Lower lobe of right lung (tissue), 2 donors: ENCODE results near the gene MRPL20. TPM values are rescaled to one million over a fixed set of nuclear protein-coding genes. Genes with fewer than 3 reads are reported as not detected.
A peak's percentile ranks its signal among the peaks of the same experiment; 100 is the strongest.

ENCODE experiments used
- ATAC-seq, 2 donors: fragments of 200-7000 bp; cut with Tn5 transposase; one replicate each; pipeline ENCODE4 v1.9.1; 2020 to 2022; ENCODE audit warnings: mild to moderate bottlenecking in 2 of 2, moderate library complexity in 2 of 2
- DNase-seq: peaks from one replicate; pipeline ENCODE4 v3.0.0-alpha.2; 2020
- H3K27ac ChIP-seq: fragments of 200-600 bp; one replicate; pipeline ENCODE4 v1.8.0; 2022
- H3K27me3 ChIP-seq: fragments of 200-600 bp; one replicate; pipeline ENCODE4 v1.8.0; 2022; ENCODE audit warnings: low read depth
- H3K36me3 ChIP-seq: fragments of 200-600 bp; one replicate; pipeline ENCODE4 v1.8.0; 2022; ENCODE audit warnings: mild to moderate bottlenecking
- H3K4me1 ChIP-seq: fragments of 200-600 bp; one replicate; pipeline ENCODE4 v1.8.0; 2022
- H3K4me3 ChIP-seq: fragments of 200-600 bp; one replicate; pipeline ENCODE4 v1.8.0; 2022; ENCODE audit warnings: mild to moderate bottlenecking
- H3K9me3 ChIP-seq: fragments of 200-600 bp; one replicate; pipeline ENCODE4 v1.8.0; 2022
- intact Hi-C: fragments of 100-400 bp; cut with DNase I; formaldehyde crosslinking; loops from one replicate; pipeline ENCODE4 v1.11.0; 2022
- total RNA-seq: library from RNA; stranded (reverse); fragmentation: NEBNext Ultra II Directional; extraction: Animal tissue kit (Norgen Biotek cat#: 25700); gene quantifications from one replicate; pipeline ENCODE4 v1.2.1, GENCODE V29; 2021
- TF ChIP-seq, protein P1 (sequence below): fragments of 200-600 bp; IDR thresholded peaks from one replicate; pipeline ENCODE4 v1.8.0; 2022; ENCODE audit warnings: antibody characterized with exemption, mild to moderate bottlenecking
- donor health status: DM: no; HTN: yes; CAD: no; lungs with severe emphysema.

Gene MRPL20
- total RNA-seq, 1 donor from 2014 or later: 79.8 TPM

DNA sequence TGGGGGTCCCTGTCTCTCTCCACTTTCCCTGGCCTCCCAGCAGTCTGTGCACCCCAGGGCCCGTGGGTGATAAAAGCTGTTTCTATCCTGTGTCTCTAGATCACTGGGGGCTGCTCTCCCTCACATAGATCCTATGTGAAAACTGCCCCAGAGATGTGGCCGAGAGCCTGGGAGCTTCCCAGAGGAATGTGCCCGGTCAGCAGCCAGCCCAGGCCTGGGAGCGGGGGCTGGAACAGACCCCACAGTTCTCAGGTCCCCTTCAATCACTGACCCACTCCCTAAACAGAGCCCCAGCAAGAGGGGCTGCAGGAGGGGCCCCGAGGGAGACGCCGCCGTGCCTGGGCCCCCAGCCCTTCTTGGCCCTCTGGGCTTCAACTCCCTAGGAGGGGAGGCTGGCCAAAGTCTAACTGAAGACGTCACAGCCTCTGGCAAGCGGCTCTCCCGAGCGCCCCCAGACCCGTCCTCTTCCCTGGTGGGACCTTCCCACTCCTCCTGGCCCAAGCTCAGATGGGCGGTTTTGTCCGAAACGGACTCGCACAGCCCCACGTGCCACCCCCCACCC, 49.1 kb downstream of the MRPL20 start:
- Histone ChIP-seq H3K27ac (peak overlapping the region; percentile 83), H3K9me3 (no peaks in the 10 kb centered on the region), H3K4me1 (peaks cover 45% of the 10 kb centered on the region), H3K27me3 (peaks cover 54% of the 10 kb centered on the region), H3K36me3 (peaks cover 8% of the 10 kb centered on the region), H3K4me3 (peak overlapping the region; percentile 60)
- ATAC-seq (peak in 1 of 2 donors; percentile 3), DNase-seq (no peak)
- intact Hi-C loops: no loop called here
- TF ChIP-seq, protein P1, sequence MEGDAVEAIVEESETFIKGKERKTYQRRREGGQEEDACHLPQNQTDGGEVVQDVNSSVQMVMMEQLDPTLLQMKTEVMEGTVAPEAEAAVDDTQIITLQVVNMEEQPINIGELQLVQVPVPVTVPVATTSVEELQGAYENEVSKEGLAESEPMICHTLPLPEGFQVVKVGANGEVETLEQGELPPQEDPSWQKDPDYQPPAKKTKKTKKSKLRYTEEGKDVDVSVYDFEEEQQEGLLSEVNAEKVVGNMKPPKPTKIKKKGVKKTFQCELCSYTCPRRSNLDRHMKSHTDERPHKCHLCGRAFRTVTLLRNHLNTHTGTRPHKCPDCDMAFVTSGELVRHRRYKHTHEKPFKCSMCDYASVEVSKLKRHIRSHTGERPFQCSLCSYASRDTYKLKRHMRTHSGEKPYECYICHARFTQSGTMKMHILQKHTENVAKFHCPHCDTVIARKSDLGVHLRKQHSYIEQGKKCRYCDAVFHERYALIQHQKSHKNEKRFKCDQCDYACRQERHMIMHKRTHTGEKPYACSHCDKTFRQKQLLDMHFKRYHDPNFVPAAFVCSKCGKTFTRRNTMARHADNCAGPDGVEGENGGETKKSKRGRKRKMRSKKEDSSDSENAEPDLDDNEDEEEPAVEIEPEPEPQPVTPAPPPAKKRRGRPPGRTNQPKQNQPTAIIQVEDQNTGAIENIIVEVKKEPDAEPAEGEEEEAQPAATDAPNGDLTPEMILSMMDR: no peak

DNA sequence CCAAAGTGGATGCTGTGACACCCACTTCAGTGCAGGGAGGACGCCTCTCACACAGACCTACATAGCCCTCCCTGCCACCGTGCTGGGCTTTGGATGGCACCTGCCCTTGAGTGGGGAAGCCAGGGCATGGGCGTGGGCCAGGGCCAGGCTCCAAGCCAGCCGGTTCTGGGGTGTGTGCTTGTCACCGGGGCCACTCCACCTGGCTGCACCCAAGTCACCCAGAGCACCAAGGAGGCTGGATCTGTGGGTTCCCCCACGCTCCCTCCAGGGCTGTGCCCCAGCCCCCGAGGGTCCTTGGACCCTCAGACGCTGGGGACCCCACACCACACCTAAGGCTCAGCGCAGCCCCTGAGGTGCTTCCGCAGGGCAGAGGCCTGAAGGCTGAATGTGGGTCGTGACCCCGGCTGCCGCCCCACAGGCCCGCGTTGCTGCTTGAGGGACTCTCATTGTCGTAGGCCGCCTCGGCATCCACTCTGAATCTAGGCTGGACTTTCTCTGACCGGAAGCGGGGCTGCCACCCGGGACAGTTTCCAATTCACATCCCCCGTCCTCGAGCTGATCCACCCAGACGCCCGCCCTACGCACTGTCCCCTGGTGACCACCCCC, 50.2 kb downstream of the MRPL20 start:
- Histone ChIP-seq H3K36me3 (peaks cover 8% of the 10 kb centered on the region), H3K27me3 (peaks cover 59% of the 10 kb centered on the region), H3K27ac (peak overlapping the region; percentile 46), H3K4me1 (peaks cover 56% of the 10 kb centered on the region), H3K4me3 (peak overlapping the region; percentile 60), H3K9me3 (no peaks in the 10 kb centered on the region)
- TF ChIP-seq, protein P1: no peak
- intact Hi-C loops: no loop called here
- DNase-seq (no peak), ATAC-seq (peak; percentile 3 to 37)

DNA sequence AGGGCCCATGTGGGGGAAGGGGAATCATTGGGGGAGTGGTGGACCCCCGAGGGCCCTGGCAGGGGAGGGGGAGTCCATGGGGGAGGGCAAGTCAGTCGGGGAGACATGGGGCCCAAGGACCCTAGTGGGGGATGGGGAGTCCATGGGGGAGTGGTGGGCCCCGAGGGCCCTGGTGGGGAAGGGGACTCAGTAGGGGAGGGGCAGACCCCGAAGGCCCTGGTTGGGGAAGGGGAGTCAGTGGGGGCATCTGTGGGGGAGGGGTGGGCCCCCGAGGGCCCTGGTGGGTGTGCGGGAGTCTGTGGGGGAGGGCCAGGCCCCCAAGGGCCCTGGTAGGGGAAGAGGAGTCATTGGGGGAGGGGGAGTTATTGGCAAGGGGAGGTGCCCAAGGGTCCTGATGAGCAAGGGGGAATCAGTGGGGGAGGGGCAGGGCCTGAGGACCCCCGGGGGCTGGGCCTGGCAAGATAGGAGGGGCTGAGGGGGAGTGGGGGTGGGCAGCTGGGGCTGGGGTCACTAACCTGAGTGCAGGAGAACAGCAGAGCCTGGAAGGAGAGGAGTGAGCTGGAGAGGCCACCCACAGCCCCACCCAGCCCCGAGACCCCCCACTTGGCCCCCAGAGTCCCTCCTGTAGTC, 50.8 kb downstream of the MRPL20 start:
- H3K4me1 ChIP-seq: peaks cover 61% of the 10 kb centered on the region
- H3K4me3 ChIP-seq: peak overlapping the region; percentile 60
- DNase-seq (no peak), ATAC-seq (no peak)
- intact Hi-C loops: no loop called here
- H3K36me3 ChIP-seq: peaks cover 8% of the 10 kb centered on the region
- H3K9me3 ChIP-seq: no peaks in the 10 kb centered on the region
- TF ChIP-seq, protein P1: no peak
- H3K27me3 ChIP-seq: peaks cover 59% of the 10 kb centered on the region
- H3K27ac ChIP-seq: no peak overlapping the region

DNA sequence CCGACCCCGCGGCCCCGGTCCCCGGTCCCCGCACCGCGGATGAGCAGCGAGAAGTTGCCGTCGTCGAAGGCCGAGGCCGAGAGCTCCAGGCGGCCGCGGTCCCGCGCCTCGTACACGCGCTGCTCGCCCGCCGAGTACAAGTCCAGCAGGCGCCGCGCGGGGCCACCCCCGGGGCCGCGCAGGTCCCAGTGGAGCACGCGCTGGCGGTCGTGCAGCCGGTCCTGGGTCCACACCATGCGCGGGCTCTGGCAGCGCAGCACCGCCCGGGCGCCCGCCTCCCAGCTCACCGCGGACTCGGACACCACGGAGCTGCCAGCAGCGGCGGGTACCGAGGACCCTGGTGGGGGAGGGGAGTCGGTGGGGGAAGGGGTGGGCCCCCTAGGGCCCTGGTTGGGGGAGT, 51.7 kb downstream of the MRPL20 start:
- H3K4me1 ChIP-seq: peaks cover 53% of the 10 kb centered on the region
- ATAC-seq: peak; percentile 11 to 32
- peak overlapping the region; percentile 39 for H3K4me3 ChIP-seq

More for the DNA sequence above, 51.7 kb downstream of the MRPL20 start:
- peaks cover 59% of the 10 kb centered on the region for H3K27me3 ChIP-seq
- H3K27ac ChIP-seq: no peak overlapping the region
- no peaks in the 10 kb centered on the region for H3K9me3 ChIP-seq
- TF ChIP-seq, protein P1: no peak
- H3K36me3 ChIP-seq: peaks cover 8% of the 10 kb centered on the region
- intact Hi-C loops: no loop called here
- no peak for DNase-seq
